K562 (cell line): ENCODE data around the gene DENND10. TPM values are rescaled to one million over a fixed set of nuclear protein-coding genes. Genes with fewer than 3 reads are reported as not detected.

Experiments
- ATAC-seq: fragments of 200-7000 bp; cut with Tn5 transposase; 3 replicates; pipeline ENCODE4 v1.9.1; 2020; ENCODE audit warnings: moderate library complexity
- BruUV-seq: library from RNA; stranded (reverse); fragments of 400-500 nt; replicated peaks from 2 replicates; lab custom pipeline; 2021; lab: Mats Ljungman, UMichigan
- CTCF ChIA-PET: fragments of 300-600 bp; formaldehyde crosslinking; extraction: SDS; loops from one replicate; lab custom pipeline; 2021; ENCODE audit warnings: low intra/inter-chr PET ratio; lab: Yijun Ruan, JAX
- POLR2A ChIA-PET: fragments of 300-600, 350-650 bp; sonication (Branson Sonifier 250); formaldehyde crosslinking; extraction: SDS; loops from one replicate; lab custom pipeline; 2021; ENCODE audit warnings: antibody characterized with exemption, inconsistent platforms; lab: Yijun Ruan, JAX
- DNase-seq, 4 experiments: peaks; one replicate each; pipeline versions ENCODE4 v3.0.0 to v3.0.0-alpha.2; 2011 to 2018; ENCODE audit warnings: low spot score in 3 of 4, mixed read lengths in 3 of 4; ENCODE audit errors: extremely low read depth in 1 of 4
- FAIRE-seq: peaks from 2 replicates; lab custom pipeline; 2011; peaks lifted over from hg19 to GRCh38; lab: Jason Lieb, UNC
- H2AFZ ChIP-seq: 2 replicates; pipeline ENCODE4 v1.6.0; 2011; ENCODE audit warnings: low read depth, low read length, control low read depth, inconsistent platforms
- H3K27ac ChIP-seq: fragments of 200-600 bp; 3 replicates; pipeline ENCODE4 v1.8.0; 2011; ENCODE audit warnings: low read depth, mild to moderate bottlenecking, control low read depth, inconsistent platforms, low read length, moderate library complexity, mixed read lengths; ENCODE audit errors: extremely low read depth
- H3K27me3 ChIP-seq, 2 experiments: fragments of 300-600 bp in 1 of 2; 2 replicates in 1 of 2; 3 replicates in 1 of 2; pipeline versions ENCODE4 v1.6.0 to v1.8.0; 2011; ENCODE audit warnings: inconsistent platforms in 2 of 2, low read length in 2 of 2, mild to moderate bottlenecking in 1 of 2, mixed read lengths in 1 of 2, moderate library complexity in 1 of 2; ENCODE audit not compliant: control insufficient read depth in 2 of 2, insufficient read depth in 2 of 2
- H3K36me3 ChIP-seq: fragments of 300-600 bp; 3 replicates; pipeline ENCODE4 v1.8.0; 2011; ENCODE audit warnings: mild to moderate bottlenecking, low read length, inconsistent platforms; ENCODE audit not compliant: control insufficient read depth, insufficient read depth
- H3K4me1 ChIP-seq, 2 experiments: fragments of 200-600 bp in 1 of 2; replicated peaks in 1 of 2; 2 replicates in 1 of 2; 3 replicates in 1 of 2; pipeline versions ENCODE4 v1.5.1 to v1.8.0; 2011; ENCODE audit warnings: inconsistent platforms in 2 of 2, low read length in 2 of 2, mild to moderate bottlenecking in 1 of 2, mixed read lengths in 1 of 2, moderate library complexity in 1 of 2; ENCODE audit not compliant: control insufficient read depth in 2 of 2, insufficient read depth in 2 of 2
- H3K4me2 ChIP-seq: 2 replicates; pipeline ENCODE4 v1.6.1; 2011; ENCODE audit warnings: low read length, control low read depth, inconsistent platforms, mixed read lengths; ENCODE audit not compliant: insufficient read depth
- H3K4me3 ChIP-seq: fragments of 200-600 bp; sonication (generic), shearing (Covaris generic); 2 replicates; pipeline ENCODE4 v1.5.1; 2016; ENCODE audit warnings: control low read depth, inconsistent platforms
- H3K79me2 ChIP-seq: fragments of 200-600 bp; 3 replicates; pipeline ENCODE4 v1.8.0; 2011; ENCODE audit warnings: low read length, inconsistent platforms; ENCODE audit not compliant: control insufficient read depth, insufficient read depth
- H3K9ac ChIP-seq, 2 experiments: 2 replicates each; pipeline versions ENCODE4 v1.6.0 to v1.6.1; 2011; ENCODE audit warnings: low read depth in 2 of 2, low read length in 2 of 2, control low read depth in 1 of 2, inconsistent platforms in 1 of 2, mild to moderate bottlenecking in 1 of 2, mixed read lengths in 1 of 2; ENCODE audit not compliant: insufficient read depth in 1 of 2
- H3K9me1 ChIP-seq: one replicate; pipeline ENCODE4 v1.6.0; 2011; ENCODE audit warnings: inconsistent platforms, mild to moderate bottlenecking, low read length, moderate library complexity; ENCODE audit not compliant: control insufficient read depth, insufficient read depth
- H3K9me3 ChIP-seq: replicated peaks from 2 replicates; pipeline ENCODE4 v1.5.1; 2011; ENCODE audit warnings: low read depth, low read length, inconsistent platforms; ENCODE audit not compliant: control insufficient read depth, insufficient read depth
- H4K20me1 ChIP-seq: replicated peaks from 2 replicates; pipeline ENCODE4 v1.6.1; 2011; ENCODE audit warnings: low read length, inconsistent platforms, mixed read lengths; ENCODE audit not compliant: control insufficient read depth, insufficient read depth
- NR4A1 ChIP-seq, 2 experiments: fragments of 250-450 bp in 1 of 2; fragments of 450-650 bp in 1 of 2; sonication (Bioruptor Pico) in 1 of 2; IDR thresholded peaks; 2 replicates each; pipeline versions ENCODE4 v1.4.0 to v1.6.1; 2016 to 2020; ENCODE audit warnings: mild to moderate bottlenecking in 2 of 2, missing compliant biosample characterization in 1 of 2, missing genetic modification characterization in 1 of 2, moderate library complexity in 1 of 2
- RHOXF2B ChIP-seq: fragments of 250-450 bp; sonication (Bioruptor Pico); conservative IDR thresholded peaks from 2 replicates; pipeline ENCODE4 v1.5.1; 2021
- TEAD2 ChIP-seq: fragments of 450-650 bp; IDR thresholded peaks from 2 replicates; pipeline ENCODE4 v1.6.1; 2016; ENCODE audit warnings: missing genetic modification characterization, control low read depth, missing compliant biosample characterization
- ZFP30 ChIP-seq: fragments of 250-450 bp; sonication (Bioruptor Pico); IDR thresholded peaks from 2 replicates; pipeline ENCODE4 v1.8.0; 2022; ENCODE audit warnings: moderate library complexity, mild to moderate bottlenecking, inconsistent platforms, borderline replicate concordance
- ZNF699 ChIP-seq: fragments of 250-450 bp; sonication (Bioruptor Pico); IDR thresholded peaks from 2 replicates; pipeline ENCODE4 v1.8.0; 2021; ENCODE audit warnings: mild to moderate bottlenecking, moderate library complexity; ENCODE audit not compliant: insufficient replicate concordance
- WGBS: fragments of 100-300 bp; shearing (Covaris generic); methylation state at CpG from one replicate; pipeline ENCODE4 v1.1.6; 2016; ENCODE audit warnings: low coverage, mixed read lengths; ENCODE audit not compliant: insufficient coverage; ENCODE audit errors: missing lambda C conversion rate; 5-methylcytosine and 5-hydroxymethylcytosine counted together
- in situ Hi-C: fragments of 300-500 bp; cut with MboI; formaldehyde crosslinking; loops from 4 replicates; pipeline ENCODE4 v1.15.0; 2018; ENCODE audit warnings: inconsistent platforms, mixed read lengths
- intact Hi-C: fragments of 100-400 bp; cut with micrococcal nuclease; formaldehyde crosslinking; loops from 2 replicates; pipeline ENCODE4 v1.14.2; 2022
- polyA plus RNA-seq, 8 experiments: library from polyadenylated mRNA; depleted of rRNA in 4 of 8; stranded (reverse) in 5 of 8; unstranded in 3 of 8; fragments of >200 nt; fragmentation: Nextera tagmentation in 2 of 8; fragmentation: Illumina TruSeq in 1 of 8; extraction: Ambion mirVana in 2 of 8; extraction: Trizol in 1 of 8; gene quantifications; 2 replicates each; pipeline versions ENCODE4 v1.2.1 to v1.2.3, GENCODE V29; 2011 to 2014; ENCODE audit warnings: inconsistent platforms in 1 of 8, missing spikeins in 1 of 8
- total RNA-seq, 7 experiments: library from RNA; depleted of rRNA in 6 of 7; stranded (reverse); fragments of >200 nt in 6 of 7; fragmentation: Illumina TruSeq in 2 of 7; extraction: Trizol in 2 of 7; gene quantifications; 2 replicates each; pipeline versions ENCODE4 v1.2.1 to v1.2.3, GENCODE V29; 2011 to 2021; ENCODE audit warnings: low replicate concordance in 1 of 7
- TF ChIP-seq, protein P1 (sequence below): fragments of 450-650 bp; formaldehyde crosslinking; IDR thresholded peaks from 2 replicates; pipeline ENCODE4 v1.4.0; 2020; ENCODE audit warnings: mild to moderate bottlenecking, mixed read lengths

The DENND10 gene
- total and polyA plus RNA-seq, 9 of the 15 experiments (the other 6 are each of a cell fraction or from before 2014, with no cell fraction given), result 9.4 to 20.0 (median 12.5) TPM

GRCh38 chr10:119118231-119118630, 14.3 kb downstream of the DENND10 start:
- in situ Hi-C loops, result no loop called here
- BruUV-seq, result no TSS peak
- ATAC-seq (no peak), DNase-seq (no peak)
- Histone ChIP-seq H3K9ac (no peak overlapping the region), H3K79me2 (no peaks in the 10 kb centered on the region), H3K4me3 (no peak overlapping the region), H2AFZ (no peak overlapping the region), H3K9me1 (no peaks in the 10 kb centered on the region)
- CTCF ChIA-PET, result no interaction called here
- TF ChIP-seq ZFP30 (no peak), RHOXF2B (CRISPR knock-in tag) (no peak), TEAD2 (tag) (no peak), ZNF699 (CRISPR knock-in tag) (no peak), NR4A1 (CRISPR knock-in tag; IDR thresholded peaks at IDR 0.05) (no peak), NR4A1 (tag; IDR thresholded peaks at IDR 0.05) (no peak)
- TF ChIP-seq, protein P1, sequence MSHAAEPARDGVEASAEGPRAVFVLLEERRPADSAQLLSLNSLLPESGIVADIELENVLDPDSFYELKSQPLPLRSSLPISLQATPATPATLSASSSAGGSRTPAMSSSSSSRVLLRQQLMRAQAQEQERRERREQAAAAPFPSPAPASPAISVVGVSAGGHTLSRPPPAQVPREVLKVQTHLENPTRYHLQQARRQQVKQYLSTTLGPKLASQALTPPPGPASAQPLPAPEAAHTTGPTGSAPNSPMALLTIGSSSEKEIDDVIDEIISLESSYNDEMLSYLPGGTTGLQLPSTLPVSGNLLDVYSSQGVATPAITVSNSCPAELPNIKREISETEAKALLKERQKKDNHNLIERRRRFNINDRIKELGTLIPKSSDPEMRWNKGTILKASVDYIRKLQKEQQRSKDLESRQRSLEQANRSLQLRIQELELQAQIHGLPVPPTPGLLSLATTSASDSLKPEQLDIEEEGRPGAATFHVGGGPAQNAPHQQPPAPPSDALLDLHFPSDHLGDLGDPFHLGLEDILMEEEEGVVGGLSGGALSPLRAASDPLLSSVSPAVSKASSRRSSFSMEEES (CRISPR knock-in tag), result no peak
- TF ChIP-seq, all 486 proteins: peak for 0
- H4K20me1 ChIP-seq, result no peaks in the 10 kb centered on the region
- H3K27ac ChIP-seq, result no peak overlapping the region
- POLR2A ChIA-PET, result no interaction called here
- no peak overlapping the region for H3K4me2 ChIP-seq
- WGBS, result 74% methylated on average over 5 of the region's 5 CpGs
- peaks cover 0 to 7% of the 10 kb centered on the region in 2 experiments; a peak in 2 of 5 replicates for H3K4me1 ChIP-seq
- H3K27me3 ChIP-seq, result no peaks in the 10 kb centered on the region
- no peaks in the 10 kb centered on the region for H3K9me3 ChIP-seq
- intact Hi-C loops, result no loop called here
- no peak for FAIRE-seq
- peaks cover 18% of the 10 kb centered on the region; the same call in 1 of the 3 replicates for H3K36me3 ChIP-seq
